ENCODE measurements around the gene PHC2. TPM values are rescaled to one million over a fixed set of nuclear protein-coding genes. Genes with fewer than 3 reads are reported as not detected.

The PHC2 gene
- total and polyA plus RNA-seq, 11 donors, result 79.7 to 194 (median 99.4) TPM

GRCh38 chr1:33455539-33456501, 24.9 kb upstream of the PHC2 start:
- Histone ChIP-seq H3K9me3 (peaks cover 0 to 5% (median 0%) of the 10 kb centered on the region in 12 donors), H3K4me3 (no peak overlapping the region), H3K27me3 (no peaks in the 10 kb centered on the region), H3K36me3 (no peaks in the 10 kb centered on the region), H3K4me1 (peaks cover 0 to 47% (median 19%) of the 10 kb centered on the region in 12 donors), H3K27ac (peak overlapping the region in 10 of 12 donors; percentile 11 to 66 (median 43))
- intact Hi-C loops (cut with DNase I), result loop anchor here in 7 of 10 donors (2.0 to 10.0 kb wide), 7 partner anchors 19 to 241 kb away; no protein-coding TSS in a partner anchor
- TF ChIP-seq CTCF (IDR thresholded peaks at IDR 0.05) (peak; percentile 43 to 69 (median 54)), POLR2A (IDR thresholded peaks at IDR 0.05) (no peak)
- DNase-seq (peak in 4 of 5 donors; percentile 51 to 64 (median 58)), ATAC-seq (peak; percentile 68 to 89 (median 87))
- WGBS, 4 donors, result 40 to 44% (median 41%) methylated on average over 8 of the region's 8 CpGs

- DNase-seq (no peak), ATAC-seq (no peak)
- Histone ChIP-seq H3K27me3 (no peaks in the 10 kb centered on the region), H3K36me3 (no peaks in the 10 kb centered on the region), H3K4me1 (peaks cover 0 to 37% (median 9%) of the 10 kb centered on the region in 12 donors), H3K9me3 (peaks cover 0 to 5% (median 0%) of the 10 kb centered on the region in 12 donors), H3K4me3 (no peak overlapping the region), H3K27ac (peak overlapping the region in 2 of 12 donors; percentile 62 to 66)
- intact Hi-C loops (cut with DNase I), result loop anchor here in 7 of 10 donors (2.0 to 10.0 kb wide), 7 partner anchors 18 to 240 kb away; no protein-coding TSS in a partner anchor
- 91 to 93% (median 93%) methylated on average over 6 to 8 of the region's 8 CpGs for WGBS, 4 donors
- no peak for TF ChIP-seq POLR2A (IDR thresholded peaks at IDR 0.05)
- no peak for TF ChIP-seq CTCF (IDR thresholded peaks at IDR 0.05)
Observed at GRCh38 chr1:33454646-33455282, 23.9 kb upstream of the PHC2 start.

DNA sequence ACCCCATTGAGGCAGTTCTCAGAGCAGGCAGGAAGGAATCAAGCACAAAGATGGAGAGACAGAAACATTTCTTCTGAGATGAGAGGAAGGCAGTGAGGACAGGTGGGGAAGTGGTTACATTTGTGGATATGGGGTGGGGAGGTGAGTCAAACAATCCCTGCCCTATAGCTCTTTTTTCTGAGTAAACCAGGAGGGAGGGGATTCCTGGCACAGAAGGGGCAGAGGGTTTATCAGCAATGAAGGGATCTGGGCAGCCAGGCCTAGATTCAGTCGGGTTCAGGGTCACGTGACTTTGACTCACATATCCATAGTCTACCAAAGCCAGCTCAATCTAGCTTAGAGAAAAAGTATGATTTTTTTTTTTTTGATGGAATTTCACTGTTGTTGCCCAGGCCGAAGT, 15.7 kb upstream of the PHC2 start:
- no peak for ATAC-seq
- 86 to 88% (median 86%) methylated on average over 3 of the region's 3 CpGs for WGBS, 4 donors
- Histone ChIP-seq H3K9me3 (no peaks in the 10 kb centered on the region), H3K4me3 (no peak overlapping the region), H3K27ac (no peak overlapping the region), H3K36me3 (no peaks in the 10 kb centered on the region), H3K4me1 (peaks cover 3 to 20% (median 10%) of the 10 kb centered on the region in 12 donors), H3K27me3 (no peaks in the 10 kb centered on the region)
- no peak for DNase-seq
- intact Hi-C loops (cut with DNase I), result no loop called here
- TF ChIP-seq CTCF (IDR thresholded peaks at IDR 0.05) (no peak), POLR2A (IDR thresholded peaks at IDR 0.05) (no peak)

- WGBS, 4 donors, result 79 to 81% (median 79%) methylated on average over 6 of the region's 6 CpGs
- intact Hi-C loops (cut with DNase I), result no loop called here
- no peak for DNase-seq
Observed at GRCh38 chr1:33445108-33445507, 14.2 kb upstream of the PHC2 start.

More at GRCh38 chr1:33445108-33445507, 14.2 kb upstream of the PHC2 start:
- Histone ChIP-seq H3K9me3 (no peaks in the 10 kb centered on the region), H3K27ac (no peak overlapping the region), H3K4me1 (peaks cover 3 to 28% (median 10%) of the 10 kb centered on the region in 12 donors), H3K36me3 (no peaks in the 10 kb centered on the region), H3K4me3 (no peak overlapping the region), H3K27me3 (no peaks in the 10 kb centered on the region)
- ATAC-seq, result no peak
- TF ChIP-seq CTCF (IDR thresholded peaks at IDR 0.05), result no peak
- no peak for TF ChIP-seq POLR2A (IDR thresholded peaks at IDR 0.05)

Data from heart left ventricle (tissue), 16 donors.